NCI-H2171 treated with DMSO at 0.1 percent for 48 hours (cell line): Measurements from ENCODE around the gene LIPG.

Experiments
- DNase-seq: peaks from one replicate; lab custom pipeline; 2025; lab: John Stamatoyannopoulos, UW

The LIPG gene

DNA sequence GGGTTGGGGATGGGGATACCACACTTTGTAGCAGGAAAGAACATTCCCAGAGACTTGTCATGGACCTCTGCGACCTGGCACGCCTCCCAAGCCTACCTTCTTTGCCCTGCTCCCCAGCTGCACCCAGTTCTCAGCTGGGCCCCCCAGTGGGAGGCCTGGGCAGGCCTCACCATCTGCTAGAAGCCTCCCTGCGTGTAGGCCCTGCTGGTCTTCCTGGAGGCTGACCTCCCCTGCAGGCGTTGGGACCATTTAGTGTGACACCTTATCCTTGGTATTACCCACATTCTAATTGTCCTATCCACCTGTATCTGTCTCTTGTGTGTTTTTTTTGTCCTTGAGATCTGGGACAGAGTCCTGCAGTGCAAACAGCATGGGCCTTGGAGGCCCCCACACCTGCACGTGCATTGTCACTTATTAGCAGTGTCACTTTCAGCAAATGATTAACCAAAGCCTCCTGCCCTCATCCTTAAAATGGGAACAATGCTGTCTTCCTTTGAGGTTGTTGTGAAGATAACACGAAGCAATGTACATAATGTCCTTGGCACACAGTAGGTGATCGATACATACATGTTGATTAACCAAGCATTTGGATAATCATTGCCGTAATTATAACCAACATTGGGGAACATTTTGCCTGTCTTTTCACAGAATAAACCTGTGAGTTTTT, 77.2 kb downstream of the LIPG start:
- no peak for DNase-seq

DNA sequence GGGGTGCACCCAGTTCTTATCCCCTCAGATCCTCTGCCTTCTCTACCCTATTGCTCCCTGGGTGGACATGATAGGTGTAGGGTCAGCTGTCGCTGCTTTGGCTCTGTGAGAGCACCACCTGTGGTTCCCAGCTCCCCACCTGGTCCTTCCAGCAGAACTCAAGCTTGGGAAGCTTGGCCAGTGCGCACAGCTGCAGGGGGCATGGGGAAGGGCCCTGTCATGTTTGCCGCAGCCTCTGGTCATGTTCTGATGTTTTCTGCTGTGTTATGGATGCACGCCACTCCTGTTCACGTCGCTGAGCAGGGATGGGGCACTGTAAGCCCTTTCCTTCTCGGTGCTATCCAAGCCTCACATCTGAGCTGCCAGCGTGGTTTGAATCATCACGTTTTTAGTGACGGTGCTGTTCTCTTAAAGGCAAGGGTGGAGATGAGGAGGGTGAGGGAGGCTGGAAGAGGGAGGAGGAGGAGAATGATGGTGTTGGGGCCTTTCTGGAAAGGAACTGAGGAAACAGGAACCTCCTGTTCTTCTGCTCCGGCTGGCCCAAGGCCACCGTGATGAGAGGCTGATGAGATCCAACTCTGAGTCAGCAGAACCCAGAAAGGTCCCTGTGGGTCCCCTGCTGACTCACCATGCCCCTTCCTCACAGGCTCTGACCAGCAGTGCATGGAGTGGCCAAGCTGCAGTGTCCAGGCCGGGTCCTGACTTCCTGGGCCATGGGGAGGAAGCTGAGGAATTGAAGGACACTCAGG, 78.0 kb downstream of the LIPG start:
- no peak for DNase-seq

DNA sequence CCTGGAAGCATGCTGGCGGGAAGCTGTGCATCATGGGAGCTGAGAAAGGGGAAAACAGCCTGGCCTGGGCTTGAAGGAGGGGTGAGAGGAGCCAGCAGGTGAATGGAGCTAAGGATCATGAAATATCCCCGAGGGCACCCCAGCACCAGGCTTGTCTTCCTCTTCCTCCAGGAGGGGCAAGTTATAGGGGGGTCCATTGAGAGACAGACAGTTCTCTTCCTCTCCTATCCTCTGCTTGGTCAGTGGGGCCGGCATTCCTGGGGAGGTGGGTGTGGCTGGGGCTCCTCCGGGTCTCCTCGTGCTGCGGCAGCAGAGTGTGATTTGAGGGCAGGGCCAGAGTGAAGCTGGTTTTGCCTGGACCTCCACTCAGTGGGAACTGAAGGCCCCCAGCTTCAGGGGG, 78.9 kb downstream of the LIPG start:
- DNase-seq = no peak

DNA sequence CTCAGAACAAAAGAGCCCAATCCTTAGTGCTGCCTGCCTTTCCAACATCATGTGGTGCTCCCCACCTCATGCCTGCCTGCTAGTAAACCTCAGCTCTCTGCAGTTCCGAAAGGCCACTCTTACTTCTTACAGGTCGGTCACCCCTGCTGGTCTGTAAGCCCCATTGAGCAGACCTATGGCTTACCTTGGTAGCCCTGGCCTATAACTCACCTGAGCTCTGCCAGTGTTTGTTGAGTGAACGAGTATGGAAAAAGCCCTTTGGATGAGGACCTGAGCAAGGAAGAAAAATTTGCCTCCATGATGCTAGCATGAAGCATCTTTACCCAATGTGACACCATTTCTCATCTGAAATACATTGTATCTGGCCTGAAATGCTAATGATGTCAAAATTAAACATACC, 83.3 kb downstream of the LIPG start:
- DNase-seq = no peak

DNA sequence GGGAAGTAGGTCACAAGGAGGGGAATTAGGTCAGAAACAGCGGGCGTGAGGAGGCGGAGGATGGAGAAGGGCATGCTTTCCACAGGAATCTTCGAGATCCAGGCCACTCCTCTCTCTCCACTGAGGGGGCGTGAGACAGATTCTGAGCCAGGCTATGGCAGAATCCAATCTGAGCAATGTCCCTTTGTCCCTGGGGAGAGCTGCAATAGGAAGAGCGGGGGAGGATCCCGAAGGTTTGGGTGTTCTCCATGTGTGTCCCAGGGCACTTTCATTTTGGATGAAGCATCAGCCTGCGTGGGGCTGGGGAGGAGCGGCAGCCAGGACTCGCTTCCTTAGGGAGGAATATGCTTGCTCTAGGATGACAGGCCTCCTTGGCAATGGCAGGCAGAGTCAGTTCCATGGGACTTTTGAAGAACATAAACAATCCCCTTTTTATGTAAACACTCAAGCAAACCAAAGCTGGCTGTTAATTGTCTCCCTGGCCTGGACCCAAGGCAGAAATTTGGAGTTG, 84.0 kb downstream of the LIPG start:
- no peak for DNase-seq

DNA sequence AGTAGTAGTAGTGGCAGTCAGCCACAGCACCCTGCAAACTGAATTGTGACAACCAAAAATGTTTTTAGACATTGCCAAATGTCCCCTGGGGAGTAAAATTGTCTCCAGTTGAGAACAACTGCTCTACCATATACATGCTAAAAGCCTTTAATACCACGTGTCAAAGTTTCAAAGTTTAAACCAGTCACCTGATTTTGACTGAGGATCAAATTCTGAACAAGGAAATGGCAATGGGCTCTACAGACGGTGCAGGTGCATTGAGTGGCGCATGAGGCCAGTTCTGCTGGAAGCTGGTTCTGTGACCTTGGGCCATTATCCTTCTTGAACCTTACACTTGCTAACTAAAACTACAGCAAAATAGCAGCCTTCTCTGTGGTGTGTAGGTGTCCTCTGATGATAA, 85.0 kb downstream of the LIPG start:
- DNase-seq = no peak

DNA sequence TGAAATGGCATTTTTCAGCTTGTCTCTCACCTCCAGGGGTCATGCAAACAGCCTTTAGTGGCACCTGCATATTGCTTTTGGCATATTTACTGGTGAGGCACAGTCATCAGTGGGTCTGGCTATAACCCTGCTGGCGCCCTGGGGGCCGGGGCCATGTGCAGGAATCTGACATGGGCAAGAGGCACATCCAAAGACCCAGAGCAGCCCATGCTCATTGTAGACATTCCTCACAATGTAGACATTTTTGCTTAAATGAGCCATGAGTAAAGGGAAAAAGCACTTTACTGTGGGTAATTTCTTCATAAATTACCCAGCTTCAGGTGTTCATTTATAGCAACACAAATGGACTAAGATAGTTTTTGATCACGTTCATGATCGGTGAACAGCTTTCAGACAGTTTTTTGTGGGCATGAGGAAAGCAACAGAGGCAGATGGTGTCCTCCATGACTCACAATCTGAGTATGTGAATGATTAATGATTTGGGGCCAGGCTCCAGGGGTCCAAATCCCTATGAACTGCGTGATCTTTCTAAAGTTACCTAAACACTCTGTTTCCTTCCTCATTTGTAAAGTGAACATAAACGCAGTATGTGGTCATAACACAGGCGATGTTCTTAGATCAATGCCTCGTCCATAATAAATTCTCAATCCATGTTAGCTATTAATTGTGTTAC, 85.8 kb downstream of the LIPG start:
- no peak for DNase-seq

DNA sequence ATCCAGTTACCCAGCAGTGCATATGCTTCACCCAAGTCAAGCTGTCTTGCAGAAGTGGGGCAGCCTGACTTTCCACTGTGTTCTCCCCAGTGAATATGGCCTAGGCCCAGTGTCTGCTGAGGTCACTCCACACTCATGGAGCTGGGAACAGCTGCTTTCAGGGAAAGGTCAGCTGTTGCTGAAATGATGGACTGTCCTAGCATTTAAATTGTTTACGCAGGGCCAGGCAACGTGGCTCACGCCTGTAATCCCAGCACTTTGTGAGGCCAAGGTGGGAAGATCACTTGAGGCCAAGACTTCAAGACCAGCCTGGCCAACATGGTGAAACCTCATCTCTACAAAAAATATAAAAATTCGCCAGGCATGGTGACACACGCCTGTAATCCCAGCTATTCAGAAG, 86.5 kb downstream of the LIPG start:
- DNase-seq = no peak
